HG03103 (cell line): Measurements from ENCODE around the gene RNF227.
"Not testable (repeated sequence)": the region's sequence is repeated elsewhere in the genome, so short reads cannot be mapped to it uniquely, and the experiment has no call there.

Experiments used
- ATAC-seq: cut with Tn5 transposase; IDR thresholded peaks from one replicate; pipeline ENCODE4 v1.9.1; 2021; ENCODE audit warnings: low read depth; ENCODE audit not compliant: unreplicated experiment

RNF227 gene

GRCh38 chr17:7864995-7865650 is 51.0 kb downstream of the RNF227 start:
- no peak for ATAC-seq

GRCh38 chr17:7864384-7864783 is 51.7 kb downstream of the RNF227 start:
- ATAC-seq, result not testable (repeated sequence)
